ENCODE data around the gene REXO1.
A peak's percentile ranks its signal among the peaks of the same experiment; 100 is the strongest.
"Not testable (repeated sequence)": the region's sequence is repeated elsewhere in the genome, so short reads cannot be mapped to it uniquely, and the experiment has no call there.

Gene REXO1

GRCh38 chr19:1813192-1814182, 34.8 kb downstream of the REXO1 start:
- DNase-seq = no peak

- DNase-seq = peak; percentile 96
Measured at GRCh38 chr19:1812426-1813191, 35.7 kb downstream of the REXO1 start.

- DNase-seq = no peak
Measured at GRCh38 chr19:1811942-1812425, 36.3 kb downstream of the REXO1 start, which contains the start of gene ATP8B3. TSS of gene ATP8B3 (minus strand) at chr19:1812276. CDS start at chr19:1811736, 540 bp downstream.

GRCh38 chr19:1811472-1811894, 36.8 kb downstream of the REXO1 start:
- peak; percentile 37 for DNase-seq

- DNase-seq = no peak
Measured at GRCh38 chr19:1810439-1811160, 37.7 kb downstream of the REXO1 start.

- no peak for DNase-seq
Measured at GRCh38 chr19:1809678-1810077, 38.6 kb downstream of the REXO1 start.

- DNase-seq = no peak
Measured at GRCh38 chr19:1808395-1808731, 39.9 kb downstream of the REXO1 start.

GRCh38 chr19:1807695-1808394, 40.4 kb downstream of the REXO1 start:
- DNase-seq = no peak

- no peak for DNase-seq
Measured at GRCh38 chr19:1807030-1807694, 41.1 kb downstream of the REXO1 start.

GRCh38 chr19:1806184-1807029, 41.9 kb downstream of the REXO1 start:
- DNase-seq = no peak

- DNase-seq = no peak
Measured at GRCh38 chr19:1805401-1806183, 42.7 kb downstream of the REXO1 start.

GRCh38 chr19:1804858-1805257, 43.4 kb downstream of the REXO1 start:
- no peak for DNase-seq

- no peak for DNase-seq
Measured at GRCh38 chr19:1799695-1800342, 48.5 kb downstream of the REXO1 start.

GRCh38 chr19:1797313-1797712, 51.0 kb downstream of the REXO1 start:
- DNase-seq = not testable (repeated sequence)

- no peak for DNase-seq
Measured at GRCh38 chr19:1796395-1797142, 51.7 kb downstream of the REXO1 start.

- no peak for DNase-seq
Measured at GRCh38 chr19:1794424-1795172, 53.7 kb downstream of the REXO1 start.

GRCh38 chr19:1791879-1792278, 56.4 kb downstream of the REXO1 start:
- DNase-seq = no peak

All from eye (tissue), 1 donor.